GM23338 (cell line): Measurements from ENCODE around the gene MVB12B. TPM values are rescaled to one million over a fixed set of nuclear protein-coding genes. Genes with fewer than 3 reads are reported as not detected.

ENCODE experiments used
- ATAC-seq: fragments of 200-7000 bp; cut with Tn5 transposase; 3 replicates; pipeline ENCODE4 v1.9.1; 2020
- DNase-seq: peaks from one replicate; pipeline ENCODE4 v3.0.0-alpha.2; 2015; ENCODE audit warnings: low spot score
- H2AFZ ChIP-seq: fragments of 200-600 bp; sonication (generic); 2 replicates; pipeline ENCODE4 v1.8.0; 2016; ENCODE audit warnings: antibody characterized with exemption, mild to moderate bottlenecking, moderate library complexity
- H3F3A ChIP-seq: fragments of 200-600 bp; sonication (generic); replicated peaks from 2 replicates; pipeline ENCODE4 v1.8.0; 2017; ENCODE audit warnings: antibody characterized with exemption, mixed run types, low read depth
- H3K27ac ChIP-seq: fragments of 200-600 bp; sonication (generic); 2 replicates; pipeline ENCODE4 v1.6.1; 2016; ENCODE audit warnings: low read depth
- H3K27me3 ChIP-seq: fragments of 200-600 bp; sonication (generic); 2 replicates; pipeline ENCODE4 v1.8.0; 2016; ENCODE audit warnings: mild to moderate bottlenecking, mixed run types, moderate library complexity; ENCODE audit not compliant: insufficient read depth
- H3K36me3 ChIP-seq: fragments of 200-600 bp; sonication (generic); 2 replicates; pipeline ENCODE4 v1.8.0; 2016; ENCODE audit warnings: mild to moderate bottlenecking; ENCODE audit not compliant: insufficient read depth
- H3K4me1 ChIP-seq: fragments of 200-600 bp; sonication (generic); 2 replicates; pipeline ENCODE4 v1.8.0; 2016; ENCODE audit warnings: mild to moderate bottlenecking, moderate library complexity; ENCODE audit not compliant: insufficient read depth
- H3K4me2 ChIP-seq: fragments of 200-600 bp; sonication (generic); 2 replicates; pipeline ENCODE4 v1.7.1; 2017; ENCODE audit warnings: mixed run types
- H3K4me3 ChIP-seq: fragments of 200-600 bp; sonication (generic); 2 replicates; pipeline ENCODE4 v1.6.1; 2016; ENCODE audit warnings: mixed run types
- H3K79me2 ChIP-seq: fragments of 200-600 bp; sonication (generic); replicated peaks from 2 replicates; pipeline ENCODE4 v1.8.0; 2017; ENCODE audit warnings: mild to moderate bottlenecking; ENCODE audit not compliant: insufficient read depth
- H3K9me2 ChIP-seq: fragments of 200-600 bp; sonication (generic); 2 replicates; pipeline ENCODE4 v1.8.0; 2017; ENCODE audit not compliant: insufficient read depth
- H4K20me1 ChIP-seq: fragments of 200-600 bp; sonication (generic); replicated peaks from 2 replicates; pipeline ENCODE4 v1.8.0; 2017; ENCODE audit warnings: mild to moderate bottlenecking; ENCODE audit not compliant: insufficient read depth
- H3K27ac Mint-ChIP-seq: 2 replicates; pipeline ENCODE4 v1.8.0; 2020; ENCODE audit warnings: inconsistent platforms, mild to moderate bottlenecking, moderate library complexity, mixed read lengths
- H3K27me3 Mint-ChIP-seq: 3 replicates; pipeline ENCODE4 v1.8.0; 2022; ENCODE audit warnings: low read depth, mild to moderate bottlenecking, moderate library complexity, mixed read lengths, inconsistent platforms; ENCODE audit not compliant: insufficient read depth, poor library complexity
- H3K36me3 Mint-ChIP-seq: 3 replicates; pipeline ENCODE4 v1.8.0; 2021; ENCODE audit warnings: low read depth, mild to moderate bottlenecking, inconsistent platforms, moderate library complexity, mixed read lengths
- H3K4me1 Mint-ChIP-seq: 3 replicates; pipeline ENCODE4 v1.8.0; 2020; ENCODE audit warnings: mild to moderate bottlenecking, inconsistent platforms, mixed read lengths
- H3K4me3 Mint-ChIP-seq: 3 replicates; pipeline ENCODE4 v1.8.0; 2021; ENCODE audit warnings: moderate library complexity, mild to moderate bottlenecking, inconsistent platforms, mixed read lengths
- H3K9me3 Mint-ChIP-seq: 3 replicates; pipeline ENCODE4 v1.8.0; 2020; ENCODE audit warnings: moderate library complexity, mild to moderate bottlenecking, inconsistent platforms, mixed read lengths
- CREB1 ChIP-seq: fragments of 250-450 bp; sonication (Bioruptor Pico); IDR thresholded peaks from 2 replicates; pipeline ENCODE4 v1.5.0; 2020; ENCODE audit warnings: low read depth, mild to moderate bottlenecking, moderate library complexity
- EZH2 ChIP-seq: fragments of 200-600 bp; sonication (generic); IDR thresholded peaks from one replicate; pipeline ENCODE4 v1.8.0; 2017; ENCODE audit warnings: antibody characterized with exemption, mild to moderate bottlenecking, low read depth; ENCODE audit not compliant: unreplicated experiment
- EZH2phosphoT487 ChIP-seq: fragments of 200-600 bp; sonication (generic); IDR thresholded peaks from one replicate; pipeline ENCODE4 v1.8.1; 2018; ENCODE audit warnings: antibody characterized with exemption; ENCODE audit not compliant: unreplicated experiment
- JUNB ChIP-seq: IDR thresholded peaks from one replicate; pipeline ENCODE4 v1.6.1; 2016; ENCODE audit warnings: antibody characterized with exemption; ENCODE audit not compliant: unreplicated experiment
- NANOG ChIP-seq: IDR thresholded peaks from 2 replicates; pipeline ENCODE4 v1.6.1; 2016; ENCODE audit warnings: antibody characterized with exemption, borderline replicate concordance
- STAT1 ChIP-seq: IDR thresholded peaks from one replicate; pipeline ENCODE4 v1.6.1; 2016; ENCODE audit warnings: antibody characterized with exemption; ENCODE audit not compliant: unreplicated experiment
- ZNF114 ChIP-seq: fragments of 250-450 bp; sonication (Bioruptor Pico); IDR thresholded peaks from 2 replicates; pipeline ENCODE4 v1.5.0; 2020; ENCODE audit warnings: mild to moderate bottlenecking, moderate library complexity
- polyA plus RNA-seq: library from polyadenylated mRNA; unstranded; fragments of >200 nt; fragmentation: Nextera tagmentation; extraction: Ambion mirVana; gene quantifications from 2 replicates; pipeline ENCODE4 v1.2.1, GENCODE V29; 2016
- total RNA-seq: library from RNA; depleted of rRNA; stranded (reverse); fragments of >200 nt; shearing (Covaris generic); gene quantifications from 2 replicates; pipeline ENCODE4 v1.2.3, GENCODE V29; 2014
- TF ChIP-seq, protein P1 (sequence below): IDR thresholded peaks from one replicate; pipeline ENCODE4 v1.6.1; 2018; ENCODE audit warnings: antibody characterized with exemption; ENCODE audit not compliant: unreplicated experiment
- TF ChIP-seq, protein P2 (sequence below), 2 experiments: fragments of 200-600 bp in 1 of 2; sonication (generic) in 1 of 2; conservative IDR thresholded peaks; 2 replicates each; pipeline versions ENCODE4 v1.5.1 to v1.6.1; 2016 to 2017; ENCODE audit warnings: antibody characterized with exemption in 2 of 2, low read depth in 2 of 2, mild to moderate bottlenecking in 2 of 2, moderate library complexity in 1 of 2
- TF ChIP-seq, protein P3 (sequence below): IDR thresholded peaks from 2 replicates; pipeline ENCODE4 v1.6.1; 2016; ENCODE audit warnings: antibody characterized with exemption
- TF ChIP-seq, protein P4 (sequence below): fragments of 250-450 bp; sonication (Bioruptor Pico); IDR thresholded peaks from 2 replicates; pipeline ENCODE4 v1.5.0; 2020; ENCODE audit warnings: mild to moderate bottlenecking, moderate library complexity

The MVB12B gene
- total and polyA plus RNA-seq, 2 experiments from 2014 or later, result 1.9 to 6.6 TPM

DNA sequence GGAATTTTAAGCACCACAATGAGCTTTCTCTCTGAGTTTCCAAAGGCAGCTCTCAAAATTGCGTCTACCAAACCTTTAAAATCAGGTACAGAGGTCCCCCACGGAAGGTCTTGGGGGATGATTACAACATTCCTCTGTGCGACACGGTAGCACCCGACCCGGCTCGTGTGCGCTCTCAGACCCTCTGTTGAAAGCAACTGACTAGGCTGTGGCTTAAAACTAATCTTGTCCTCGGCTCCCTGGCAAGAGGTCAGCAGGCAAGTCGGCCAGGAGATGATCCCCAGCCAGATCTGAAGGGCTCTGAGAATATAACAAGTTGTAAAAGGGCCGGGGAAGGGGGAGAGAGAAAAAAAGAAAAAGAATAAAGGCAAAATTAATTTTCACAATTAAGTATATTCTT, 194.5 kb downstream of the MVB12B start:
- H3K4me2 ChIP-seq, result no peak overlapping the region
- Mint-ChIP-seq H3K4me3 (no peak overlapping the region), H3K36me3 (no peaks in the 10 kb centered on the region), H3K27me3 (peaks cover 7% of the 10 kb centered on the region), H3K4me1 (peaks cover 41% of the 10 kb centered on the region), H3K27ac (peak overlapping the region; percentile 58; the same call in 1 of the 2 replicates), H3K9me3 (no peaks in the 10 kb centered on the region; the same call in 2 of the 3 replicates)
- 0 out of 2 replicates have a peak, but pooled peaks cover 5% of the 10 kb centered on the region for H3F3A ChIP-seq
- H3K79me2 ChIP-seq, result no peaks in the 10 kb centered on the region
- DNase-seq, result no peak
- no peak for TF ChIP-seq STAT1
- no peak for TF ChIP-seq CREB1 (CRISPR knock-in tag)
- no peak for TF ChIP-seq NANOG
- TF ChIP-seq, protein P1, sequence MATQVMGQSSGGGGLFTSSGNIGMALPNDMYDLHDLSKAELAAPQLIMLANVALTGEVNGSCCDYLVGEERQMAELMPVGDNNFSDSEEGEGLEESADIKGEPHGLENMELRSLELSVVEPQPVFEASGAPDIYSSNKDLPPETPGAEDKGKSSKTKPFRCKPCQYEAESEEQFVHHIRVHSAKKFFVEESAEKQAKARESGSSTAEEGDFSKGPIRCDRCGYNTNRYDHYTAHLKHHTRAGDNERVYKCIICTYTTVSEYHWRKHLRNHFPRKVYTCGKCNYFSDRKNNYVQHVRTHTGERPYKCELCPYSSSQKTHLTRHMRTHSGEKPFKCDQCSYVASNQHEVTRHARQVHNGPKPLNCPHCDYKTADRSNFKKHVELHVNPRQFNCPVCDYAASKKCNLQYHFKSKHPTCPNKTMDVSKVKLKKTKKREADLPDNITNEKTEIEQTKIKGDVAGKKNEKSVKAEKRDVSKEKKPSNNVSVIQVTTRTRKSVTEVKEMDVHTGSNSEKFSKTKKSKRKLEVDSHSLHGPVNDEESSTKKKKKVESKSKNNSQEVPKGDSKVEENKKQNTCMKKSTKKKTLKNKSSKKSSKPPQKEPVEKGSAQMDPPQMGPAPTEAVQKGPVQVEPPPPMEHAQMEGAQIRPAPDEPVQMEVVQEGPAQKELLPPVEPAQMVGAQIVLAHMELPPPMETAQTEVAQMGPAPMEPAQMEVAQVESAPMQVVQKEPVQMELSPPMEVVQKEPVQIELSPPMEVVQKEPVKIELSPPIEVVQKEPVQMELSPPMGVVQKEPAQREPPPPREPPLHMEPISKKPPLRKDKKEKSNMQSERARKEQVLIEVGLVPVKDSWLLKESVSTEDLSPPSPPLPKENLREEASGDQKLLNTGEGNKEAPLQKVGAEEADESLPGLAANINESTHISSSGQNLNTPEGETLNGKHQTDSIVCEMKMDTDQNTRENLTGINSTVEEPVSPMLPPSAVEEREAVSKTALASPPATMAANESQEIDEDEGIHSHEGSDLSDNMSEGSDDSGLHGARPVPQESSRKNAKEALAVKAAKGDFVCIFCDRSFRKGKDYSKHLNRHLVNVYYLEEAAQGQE, result no peak
- no peak for TF ChIP-seq JUNB
- TF ChIP-seq, protein P2, sequence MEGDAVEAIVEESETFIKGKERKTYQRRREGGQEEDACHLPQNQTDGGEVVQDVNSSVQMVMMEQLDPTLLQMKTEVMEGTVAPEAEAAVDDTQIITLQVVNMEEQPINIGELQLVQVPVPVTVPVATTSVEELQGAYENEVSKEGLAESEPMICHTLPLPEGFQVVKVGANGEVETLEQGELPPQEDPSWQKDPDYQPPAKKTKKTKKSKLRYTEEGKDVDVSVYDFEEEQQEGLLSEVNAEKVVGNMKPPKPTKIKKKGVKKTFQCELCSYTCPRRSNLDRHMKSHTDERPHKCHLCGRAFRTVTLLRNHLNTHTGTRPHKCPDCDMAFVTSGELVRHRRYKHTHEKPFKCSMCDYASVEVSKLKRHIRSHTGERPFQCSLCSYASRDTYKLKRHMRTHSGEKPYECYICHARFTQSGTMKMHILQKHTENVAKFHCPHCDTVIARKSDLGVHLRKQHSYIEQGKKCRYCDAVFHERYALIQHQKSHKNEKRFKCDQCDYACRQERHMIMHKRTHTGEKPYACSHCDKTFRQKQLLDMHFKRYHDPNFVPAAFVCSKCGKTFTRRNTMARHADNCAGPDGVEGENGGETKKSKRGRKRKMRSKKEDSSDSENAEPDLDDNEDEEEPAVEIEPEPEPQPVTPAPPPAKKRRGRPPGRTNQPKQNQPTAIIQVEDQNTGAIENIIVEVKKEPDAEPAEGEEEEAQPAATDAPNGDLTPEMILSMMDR (conservative IDR thresholded peaks at IDR 0.05; ENCODE audit: low read depth in 2 of 2), result no peak
- no peak for TF ChIP-seq ZNF114 (CRISPR knock-in tag)
- TF ChIP-seq, protein P3, sequence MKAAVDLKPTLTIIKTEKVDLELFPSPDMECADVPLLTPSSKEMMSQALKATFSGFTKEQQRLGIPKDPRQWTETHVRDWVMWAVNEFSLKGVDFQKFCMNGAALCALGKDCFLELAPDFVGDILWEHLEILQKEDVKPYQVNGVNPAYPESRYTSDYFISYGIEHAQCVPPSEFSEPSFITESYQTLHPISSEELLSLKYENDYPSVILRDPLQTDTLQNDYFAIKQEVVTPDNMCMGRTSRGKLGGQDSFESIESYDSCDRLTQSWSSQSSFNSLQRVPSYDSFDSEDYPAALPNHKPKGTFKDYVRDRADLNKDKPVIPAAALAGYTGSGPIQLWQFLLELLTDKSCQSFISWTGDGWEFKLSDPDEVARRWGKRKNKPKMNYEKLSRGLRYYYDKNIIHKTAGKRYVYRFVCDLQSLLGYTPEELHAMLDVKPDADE, result no peak
- TF ChIP-seq, protein P4, sequence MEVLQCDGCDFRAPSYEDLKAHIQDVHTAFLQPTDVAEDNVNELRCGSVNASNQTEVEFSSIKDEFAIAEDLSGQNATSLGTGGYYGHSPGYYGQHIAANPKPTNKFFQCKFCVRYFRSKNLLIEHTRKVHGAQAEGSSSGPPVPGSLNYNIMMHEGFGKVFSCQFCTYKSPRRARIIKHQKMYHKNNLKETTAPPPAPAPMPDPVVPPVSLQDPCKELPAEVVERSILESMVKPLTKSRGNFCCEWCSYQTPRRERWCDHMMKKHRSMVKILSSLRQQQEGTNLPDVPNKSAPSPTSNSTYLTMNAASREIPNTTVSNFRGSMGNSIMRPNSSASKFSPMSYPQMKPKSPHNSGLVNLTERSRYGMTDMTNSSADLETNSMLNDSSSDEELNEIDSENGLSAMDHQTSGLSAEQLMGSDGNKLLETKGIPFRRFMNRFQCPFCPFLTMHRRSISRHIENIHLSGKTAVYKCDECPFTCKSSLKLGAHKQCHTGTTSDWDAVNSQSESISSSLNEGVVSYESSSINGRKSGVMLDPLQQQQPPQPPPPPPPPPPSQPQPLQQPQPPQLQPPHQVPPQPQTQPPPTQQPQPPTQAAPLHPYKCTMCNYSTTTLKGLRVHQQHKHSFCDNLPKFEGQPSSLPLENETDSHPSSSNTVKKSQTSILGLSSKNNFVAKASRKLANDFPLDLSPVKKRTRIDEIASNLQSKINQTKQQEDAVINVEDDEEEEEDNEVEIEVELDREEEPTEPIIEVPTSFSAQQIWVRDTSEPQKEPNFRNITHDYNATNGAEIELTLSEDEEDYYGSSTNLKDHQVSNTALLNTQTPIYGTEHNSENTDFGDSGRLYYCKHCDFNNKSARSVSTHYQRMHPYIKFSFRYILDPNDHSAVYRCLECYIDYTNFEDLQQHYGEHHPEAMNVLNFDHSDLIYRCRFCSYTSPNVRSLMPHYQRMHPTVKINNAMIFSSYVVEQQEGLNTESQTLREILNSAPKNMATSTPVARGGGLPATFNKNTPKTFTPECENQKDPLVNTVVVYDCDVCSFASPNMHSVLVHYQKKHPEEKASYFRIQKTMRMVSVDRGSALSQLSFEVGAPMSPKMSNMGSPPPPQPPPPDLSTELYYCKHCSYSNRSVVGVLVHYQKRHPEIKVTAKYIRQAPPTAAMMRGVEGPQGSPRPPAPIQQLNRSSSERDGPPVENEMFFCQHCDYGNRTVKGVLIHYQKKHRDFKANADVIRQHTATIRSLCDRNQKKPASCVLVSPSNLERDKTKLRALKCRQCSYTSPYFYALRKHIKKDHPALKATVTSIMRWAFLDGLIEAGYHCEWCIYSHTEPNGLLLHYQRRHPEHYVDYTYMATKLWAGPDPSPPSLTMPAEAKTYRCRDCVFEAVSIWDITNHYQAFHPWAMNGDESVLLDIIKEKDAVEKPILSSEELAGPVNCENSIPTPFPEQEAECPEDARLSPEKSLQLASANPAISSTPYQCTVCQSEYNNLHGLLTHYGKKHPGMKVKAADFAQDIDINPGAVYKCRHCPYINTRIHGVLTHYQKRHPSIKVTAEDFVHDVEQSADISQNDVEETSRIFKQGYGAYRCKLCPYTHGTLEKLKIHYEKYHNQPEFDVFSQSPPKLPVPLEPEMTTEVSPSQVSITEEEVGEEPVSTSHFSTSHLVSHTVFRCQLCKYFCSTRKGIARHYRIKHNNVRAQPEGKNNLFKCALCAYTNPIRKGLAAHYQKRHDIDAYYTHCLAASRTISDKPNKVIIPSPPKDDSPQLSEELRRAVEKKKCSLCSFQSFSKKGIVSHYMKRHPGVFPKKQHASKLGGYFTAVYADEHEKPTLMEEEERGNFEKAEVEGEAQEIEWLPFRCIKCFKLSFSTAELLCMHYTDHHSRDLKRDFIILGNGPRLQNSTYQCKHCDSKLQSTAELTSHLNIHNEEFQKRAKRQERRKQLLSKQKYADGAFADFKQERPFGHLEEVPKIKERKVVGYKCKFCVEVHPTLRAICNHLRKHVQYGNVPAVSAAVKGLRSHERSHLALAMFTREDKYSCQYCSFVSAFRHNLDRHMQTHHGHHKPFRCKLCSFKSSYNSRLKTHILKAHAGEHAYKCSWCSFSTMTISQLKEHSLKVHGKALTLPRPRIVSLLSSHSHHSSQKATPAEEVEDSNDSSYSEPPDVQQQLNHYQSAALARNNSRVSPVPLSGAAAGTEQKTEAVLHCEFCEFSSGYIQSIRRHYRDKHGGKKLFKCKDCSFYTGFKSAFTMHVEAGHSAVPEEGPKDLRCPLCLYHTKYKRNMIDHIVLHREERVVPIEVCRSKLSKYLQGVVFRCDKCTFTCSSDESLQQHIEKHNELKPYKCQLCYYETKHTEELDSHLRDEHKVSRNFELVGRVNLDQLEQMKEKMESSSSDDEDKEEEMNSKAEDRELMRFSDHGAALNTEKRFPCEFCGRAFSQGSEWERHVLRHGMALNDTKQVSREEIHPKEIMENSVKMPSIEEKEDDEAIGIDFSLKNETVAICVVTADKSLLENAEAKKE (CRISPR knock-in tag), result no peak
- no peak for TF ChIP-seq EZH2
- no peak for TF ChIP-seq EZH2phosphoT487
- no peak overlapping the region for H3K4me3 ChIP-seq
- H2AFZ ChIP-seq, result no peak overlapping the region
- no peaks in the 10 kb centered on the region for H4K20me1 ChIP-seq
- ATAC-seq, result no peak
- no peak overlapping the region for H3K27ac ChIP-seq
- no peaks in the 10 kb centered on the region for H3K9me2 ChIP-seq
- H3K36me3 ChIP-seq, result no peaks in the 10 kb centered on the region
- H3K4me1 ChIP-seq, result peaks cover 18% of the 10 kb centered on the region
- peaks cover 6% of the 10 kb centered on the region for H3K27me3 ChIP-seq
